GM19023 (cell line): Measurements from ENCODE around the gene PPP1R3G.

Experiments
- ATAC-seq: cut with Tn5 transposase; IDR thresholded peaks from one replicate; pipeline ENCODE4 v1.9.1; 2021; ENCODE audit warnings: mild to moderate bottlenecking, moderate library complexity; ENCODE audit not compliant: unreplicated experiment

Gene PPP1R3G

GRCh38 chr6:5093231-5094015, 8.3 kb downstream of the PPP1R3G start:
- ATAC-seq: no peak

GRCh38 chr6:5094327-5094726, 9.2 kb downstream of the PPP1R3G start:
- no peak for ATAC-seq

GRCh38 chr6:5095236-5095635, 10.1 kb downstream of the PPP1R3G start:
- ATAC-seq: peak; percentile 69

- no peak for ATAC-seq
Measured at GRCh38 chr6:5096482-5096881, 11.3 kb downstream of the PPP1R3G start.

GRCh38 chr6:5098501-5099270, 13.5 kb downstream of the PPP1R3G start:
- no peak for ATAC-seq

- ATAC-seq: no peak
Measured at GRCh38 chr6:5099537-5099936, 14.4 kb downstream of the PPP1R3G start.

- no peak for ATAC-seq
Measured at GRCh38 chr6:5100806-5101205, 15.7 kb downstream of the PPP1R3G start.

GRCh38 chr6:5102267-5102970, 17.3 kb downstream of the PPP1R3G start:
- ATAC-seq: no peak

- no peak for ATAC-seq
Measured at GRCh38 chr6:5103250-5103649, 18.1 kb downstream of the PPP1R3G start.

- ATAC-seq: no peak
Measured at GRCh38 chr6:5104667-5105066, 19.5 kb downstream of the PPP1R3G start.

GRCh38 chr6:5105146-5105545, 20.0 kb downstream of the PPP1R3G start:
- ATAC-seq: no peak

- ATAC-seq: no peak
Measured at GRCh38 chr6:5107341-5107740, 22.2 kb downstream of the PPP1R3G start.

GRCh38 chr6:5108068-5108467, 22.9 kb downstream of the PPP1R3G start:
- ATAC-seq: no peak

- ATAC-seq: no peak
Measured at GRCh38 chr6:5108536-5109150, 23.5 kb downstream of the PPP1R3G start.

- no peak for ATAC-seq
Measured at GRCh38 chr6:5109436-5109835, 24.3 kb downstream of the PPP1R3G start.

- no peak for ATAC-seq
Measured at GRCh38 chr6:5110246-5110645, 25.1 kb downstream of the PPP1R3G start.

GRCh38 chr6:5111626-5112025, 26.5 kb downstream of the PPP1R3G start:
- ATAC-seq: no peak

- ATAC-seq: no peak
Measured at GRCh38 chr6:5112066-5112799, 27.1 kb downstream of the PPP1R3G start.

GRCh38 chr6:5113096-5113495, 28.0 kb downstream of the PPP1R3G start:
- ATAC-seq: no peak

GRCh38 chr6:5115168-5115567, 30.0 kb downstream of the PPP1R3G start:
- no peak for ATAC-seq
